ENCODE measurements around the gene CMTM4.

Gene CMTM4

GRCh38 chr16:66695471-66695934 is 1.0 kb downstream of the CMTM4 start:
- Histone ChIP-seq H2AFZ (ENCODE audit: low read depth) (peak overlapping the region; percentile 52; the same call in 1 of the 2 replicates), H3K27me3 (ENCODE audit: insufficient read depth, low read depth) (no peaks in the 10 kb centered on the region; the same call in 1 of the 2 replicates), H4K20me1 (ENCODE audit: insufficient read depth) (no peaks in the 10 kb centered on the region), H3K4me2 (peak overlapping the region; percentile 100), H3K79me2 (ENCODE audit: insufficient read depth, low read depth) (peaks cover 3% of the 10 kb centered on the region; the same call in 1 of the 2 replicates), H3K9ac (peak overlapping the region; percentile 55; the same call in 1 of the 2 replicates), H3K4me1 (ENCODE audit: low read depth, poor library complexity, severe bottlenecking) (peaks cover 13% of the 10 kb centered on the region), H3K36me3 (ENCODE audit: insufficient read depth) (no peaks in the 10 kb centered on the region), H3K4me3 (IDR thresholded peaks at IDR 0.05; ENCODE audit: insufficient read depth, low read depth, low read length) (no peak overlapping the region), H3K27ac (no peak overlapping the region)
- TF ChIP-seq, protein P1, sequence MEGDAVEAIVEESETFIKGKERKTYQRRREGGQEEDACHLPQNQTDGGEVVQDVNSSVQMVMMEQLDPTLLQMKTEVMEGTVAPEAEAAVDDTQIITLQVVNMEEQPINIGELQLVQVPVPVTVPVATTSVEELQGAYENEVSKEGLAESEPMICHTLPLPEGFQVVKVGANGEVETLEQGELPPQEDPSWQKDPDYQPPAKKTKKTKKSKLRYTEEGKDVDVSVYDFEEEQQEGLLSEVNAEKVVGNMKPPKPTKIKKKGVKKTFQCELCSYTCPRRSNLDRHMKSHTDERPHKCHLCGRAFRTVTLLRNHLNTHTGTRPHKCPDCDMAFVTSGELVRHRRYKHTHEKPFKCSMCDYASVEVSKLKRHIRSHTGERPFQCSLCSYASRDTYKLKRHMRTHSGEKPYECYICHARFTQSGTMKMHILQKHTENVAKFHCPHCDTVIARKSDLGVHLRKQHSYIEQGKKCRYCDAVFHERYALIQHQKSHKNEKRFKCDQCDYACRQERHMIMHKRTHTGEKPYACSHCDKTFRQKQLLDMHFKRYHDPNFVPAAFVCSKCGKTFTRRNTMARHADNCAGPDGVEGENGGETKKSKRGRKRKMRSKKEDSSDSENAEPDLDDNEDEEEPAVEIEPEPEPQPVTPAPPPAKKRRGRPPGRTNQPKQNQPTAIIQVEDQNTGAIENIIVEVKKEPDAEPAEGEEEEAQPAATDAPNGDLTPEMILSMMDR (conservative IDR thresholded peaks at IDR 0.05; ENCODE audit: low read depth, low read length) = no peak

GRCh38 chr16:66693149-66693548 is 3.4 kb downstream of the CMTM4 start:
- peaks cover 13% of the 10 kb centered on the region for H3K4me1 ChIP-seq (ENCODE audit: low read depth, poor library complexity, severe bottlenecking)

DNA sequence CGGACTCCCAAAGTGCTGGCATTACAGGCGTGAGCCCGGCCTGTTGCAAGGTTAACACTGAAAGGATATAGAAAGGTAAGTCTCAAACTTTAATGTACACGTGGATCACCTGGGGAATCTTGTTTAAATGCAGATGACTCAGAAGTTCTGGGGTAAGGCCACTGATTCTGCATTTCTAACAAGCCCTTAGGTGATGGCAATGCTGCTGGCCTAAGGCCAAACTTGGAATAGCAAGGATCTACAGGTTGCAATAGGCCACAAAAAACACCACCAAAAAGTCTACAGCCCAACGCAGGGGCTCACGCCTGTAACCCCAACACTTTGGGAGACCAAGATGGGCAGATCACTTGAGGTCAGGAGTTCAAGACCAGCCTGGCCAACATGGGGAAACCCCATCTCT is 4.2 kb downstream of the CMTM4 start:
- Histone ChIP-seq H3K4me2 (no peak overlapping the region), H3K36me3 (ENCODE audit: insufficient read depth) (no peaks in the 10 kb centered on the region), H3K4me3 (IDR thresholded peaks at IDR 0.05; ENCODE audit: insufficient read depth, low read depth, low read length) (no peak overlapping the region), H2AFZ (ENCODE audit: low read depth) (no peak overlapping the region), H3K79me2 (ENCODE audit: insufficient read depth, low read depth) (peaks cover 3% of the 10 kb centered on the region; the same call in 1 of the 2 replicates), H4K20me1 (ENCODE audit: insufficient read depth) (no peaks in the 10 kb centered on the region), H3K27me3 (ENCODE audit: insufficient read depth, low read depth) (no peaks in the 10 kb centered on the region; the same call in 1 of the 2 replicates), H3K9ac (no peak overlapping the region), H3K4me1 (ENCODE audit: low read depth, poor library complexity, severe bottlenecking) (peaks cover 10% of the 10 kb centered on the region), H3K27ac (no peak overlapping the region)
- TF ChIP-seq, protein P1 (conservative IDR thresholded peaks at IDR 0.05; ENCODE audit: low read depth, low read length) = no peak

More at GRCh38 chr16:66693149-66693548, 3.4 kb downstream of the CMTM4 start:
- H3K27me3 ChIP-seq (ENCODE audit: insufficient read depth, low read depth) = no peaks in the 10 kb centered on the region; the same call in 1 of the 2 replicates
- H3K4me2 ChIP-seq = no peak overlapping the region
- TF ChIP-seq, protein P1 (conservative IDR thresholded peaks at IDR 0.05; ENCODE audit: low read depth, low read length) = no peak
- peaks cover 3% of the 10 kb centered on the region; the same call in 1 of the 2 replicates for H3K79me2 ChIP-seq (ENCODE audit: insufficient read depth, low read depth)
- no peak overlapping the region for H3K27ac ChIP-seq
- no peaks in the 10 kb centered on the region for H3K36me3 ChIP-seq (ENCODE audit: insufficient read depth)
- H2AFZ ChIP-seq (ENCODE audit: low read depth) = no peak overlapping the region
- H3K4me3 ChIP-seq (IDR thresholded peaks at IDR 0.05; ENCODE audit: insufficient read depth, low read depth, low read length) = no peak overlapping the region
- no peak overlapping the region for H3K9ac ChIP-seq
- no peaks in the 10 kb centered on the region for H4K20me1 ChIP-seq (ENCODE audit: insufficient read depth)

DNA sequence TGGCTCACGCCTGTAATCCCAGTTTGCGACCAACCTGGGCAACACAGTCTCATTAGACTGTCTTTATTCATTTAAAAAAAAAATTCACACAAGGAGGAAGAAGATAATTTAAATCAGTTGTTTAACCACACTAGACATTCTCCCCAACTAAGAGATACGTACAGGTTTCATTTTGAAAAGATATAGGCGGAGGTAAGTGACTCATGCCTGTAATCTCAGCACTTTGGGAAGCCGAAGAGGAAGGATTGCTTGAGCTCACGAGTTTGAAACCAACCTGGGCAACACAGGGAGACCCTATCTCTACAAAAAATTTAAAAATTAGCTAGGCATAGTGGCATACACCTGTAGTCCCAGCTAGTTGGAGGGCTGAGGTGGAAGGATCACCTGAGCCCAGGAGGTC is 5.3 kb downstream of the CMTM4 start:
- Histone ChIP-seq H3K4me1 (ENCODE audit: low read depth, poor library complexity, severe bottlenecking) (peaks cover 8% of the 10 kb centered on the region), H3K4me3 (IDR thresholded peaks at IDR 0.05; ENCODE audit: insufficient read depth, low read depth, low read length) (no peak overlapping the region), H3K79me2 (ENCODE audit: insufficient read depth, low read depth) (peaks cover 3% of the 10 kb centered on the region; the same call in 1 of the 2 replicates), H3K4me2 (no peak overlapping the region), H3K27me3 (ENCODE audit: insufficient read depth, low read depth) (no peaks in the 10 kb centered on the region), H3K9ac (no peak overlapping the region), H3K36me3 (ENCODE audit: insufficient read depth) (no peaks in the 10 kb centered on the region), H2AFZ (ENCODE audit: low read depth) (no peak overlapping the region), H4K20me1 (ENCODE audit: insufficient read depth) (no peaks in the 10 kb centered on the region), H3K27ac (no peak overlapping the region)
- TF ChIP-seq, protein P1 (conservative IDR thresholded peaks at IDR 0.05; ENCODE audit: low read depth, low read length) = no peak
